Measurements from ENCODE around the gene ELF5. TPM values are rescaled to one million over a fixed set of nuclear protein-coding genes. Genes with fewer than 3 reads are reported as not detected.

ELF5 gene
- total RNA-seq, 1 experiment from 2014 or later, result 0.11 TPM

DNA sequence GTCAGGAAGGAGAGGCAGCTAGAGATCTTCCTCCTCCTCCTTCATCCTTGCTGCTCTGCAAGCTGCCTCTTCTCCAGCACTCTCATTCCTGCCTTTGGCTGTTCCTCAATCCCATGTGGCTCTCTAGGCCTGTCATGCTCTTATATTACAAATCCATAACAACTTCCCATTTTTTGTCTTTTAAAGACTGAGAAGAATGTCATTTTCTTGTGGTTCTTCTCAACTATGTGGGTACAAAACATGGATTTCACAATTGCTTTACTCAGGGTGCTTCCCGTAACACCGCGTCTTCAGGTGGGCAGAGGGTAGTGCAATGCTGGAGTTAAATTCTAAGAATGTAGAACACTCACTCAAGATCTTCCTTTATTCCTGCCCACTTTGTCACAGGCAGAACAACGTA is 81.6 kb downstream of the ELF5 start:
- Histone ChIP-seq H3K9me3 (no peaks in the 10 kb centered on the region), H3K36me3 (ENCODE audit: control insufficient read depth, insufficient read depth, low read length) (no peaks in the 10 kb centered on the region), H3K4me1 (peaks cover 8% of the 10 kb centered on the region), H3K4me3 (ENCODE audit: low read depth, low read length) (no peak overlapping the region), H3K27me3 (replicated peaks; ENCODE audit: control insufficient read depth, insufficient read depth, low read length) (no peaks in the 10 kb centered on the region)
- H3K4me1 Mint-ChIP-seq (ENCODE audit: low read depth, unreplicated experiment), result peaks cover 5% of the 10 kb centered on the region
- H3K27ac Mint-ChIP-seq (ENCODE audit: unreplicated experiment), result no peak overlapping the region
- no peaks in the 10 kb centered on the region for H3K36me3 Mint-ChIP-seq (ENCODE audit: insufficient read depth, unreplicated experiment)
- POLR2A ChIA-PET, result no interaction called here
- H3K27me3 Mint-ChIP-seq (ENCODE audit: insufficient read depth, unreplicated experiment), result peaks cover 2% of the 10 kb centered on the region
- CTCF ChIA-PET, result no interaction called here
- TF ChIP-seq, protein P1, sequence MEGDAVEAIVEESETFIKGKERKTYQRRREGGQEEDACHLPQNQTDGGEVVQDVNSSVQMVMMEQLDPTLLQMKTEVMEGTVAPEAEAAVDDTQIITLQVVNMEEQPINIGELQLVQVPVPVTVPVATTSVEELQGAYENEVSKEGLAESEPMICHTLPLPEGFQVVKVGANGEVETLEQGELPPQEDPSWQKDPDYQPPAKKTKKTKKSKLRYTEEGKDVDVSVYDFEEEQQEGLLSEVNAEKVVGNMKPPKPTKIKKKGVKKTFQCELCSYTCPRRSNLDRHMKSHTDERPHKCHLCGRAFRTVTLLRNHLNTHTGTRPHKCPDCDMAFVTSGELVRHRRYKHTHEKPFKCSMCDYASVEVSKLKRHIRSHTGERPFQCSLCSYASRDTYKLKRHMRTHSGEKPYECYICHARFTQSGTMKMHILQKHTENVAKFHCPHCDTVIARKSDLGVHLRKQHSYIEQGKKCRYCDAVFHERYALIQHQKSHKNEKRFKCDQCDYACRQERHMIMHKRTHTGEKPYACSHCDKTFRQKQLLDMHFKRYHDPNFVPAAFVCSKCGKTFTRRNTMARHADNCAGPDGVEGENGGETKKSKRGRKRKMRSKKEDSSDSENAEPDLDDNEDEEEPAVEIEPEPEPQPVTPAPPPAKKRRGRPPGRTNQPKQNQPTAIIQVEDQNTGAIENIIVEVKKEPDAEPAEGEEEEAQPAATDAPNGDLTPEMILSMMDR (IDR thresholded peaks at IDR 0.05; ENCODE audit: insufficient read depth in 1 of 2, low read depth in 1 of 2, low read length in 1 of 2, severe bottlenecking in 1 of 2, unreplicated experiment in 1 of 2), result no peak
- no peak overlapping the region for H3K4me3 Mint-ChIP-seq (ENCODE audit: unreplicated experiment)
- intact Hi-C loops (cut with micrococcal nuclease; ENCODE audit: unreplicated experiment), result no loop called here
- DNase-seq, result no peak
- no peaks in the 10 kb centered on the region for H3K9me3 Mint-ChIP-seq (ENCODE audit: unreplicated experiment)
- no TSS peak for BruUV-seq (replicated peaks)

Other genes starting within 250 kb of the ELF5 start
- 2.9 and 3.6 TPM in 2 replicates for gene ABTB2, start 155.8 kb downstream of the ELF5 start, total RNA-seq (2022)
- gene CAT, start 74.9 kb downstream of the ELF5 start, total RNA-seq (2022), result 45.6 and 46.1 TPM in 2 replicates
- 0.11 and 0.21 TPM in 2 replicates for gene EHF, start 107.3 kb upstream of the ELF5 start, total RNA-seq (2022)